ENCODE data around the gene CHCHD5. TPM values are rescaled to one million over a fixed set of nuclear protein-coding genes. Genes with fewer than 3 reads are reported as not detected.

Gene CHCHD5
- total RNA-seq, 1 donor from 2014 or later, result 12.9 TPM

DNA sequence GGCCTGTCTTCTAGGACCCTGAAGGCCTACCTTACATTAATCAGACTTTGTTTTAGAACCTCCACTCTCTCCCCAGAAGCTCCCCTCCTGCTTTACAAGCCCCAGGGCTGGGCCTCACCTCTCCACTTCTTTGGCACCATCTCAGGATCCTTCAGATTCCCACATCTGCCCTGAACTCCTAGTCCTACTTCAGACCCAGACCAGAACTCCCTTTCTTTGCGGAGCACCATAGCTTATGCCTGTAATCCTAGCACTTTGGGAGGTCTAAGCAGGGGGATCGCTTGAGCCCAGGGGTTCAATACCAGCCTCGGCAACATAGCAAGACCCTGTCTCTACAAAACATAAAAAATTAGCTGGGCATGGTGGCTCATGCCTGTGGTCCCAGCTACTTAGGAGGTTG is 991 bp downstream of the CHCHD5 start:
- Mint-ChIP-seq H3K4me3 (peak overlapping the region; percentile 98), H3K27me3 (ENCODE audit: insufficient read depth, low read depth) (peaks cover 4% of the 10 kb centered on the region), H3K27ac (peak overlapping the region; percentile 99), H3K4me1 (peaks cover 27% of the 10 kb centered on the region), H3K9me3 (no peaks in the 10 kb centered on the region), H3K36me3 (peaks cover 7% of the 10 kb centered on the region)
- Histone ChIP-seq H3K27me3 (no peaks in the 10 kb centered on the region), H3K4me1 (peaks cover 8% of the 10 kb centered on the region), H3K36me3 (no peaks in the 10 kb centered on the region), H3K9ac (no peak overlapping the region), H4K20me1 (ENCODE audit: low read depth) (no peaks in the 10 kb centered on the region), H3K27ac (no peak overlapping the region), H3F3A (ENCODE audit: low read depth) (peaks cover 30% of the 10 kb centered on the region), H3K4me3 (peak overlapping the region; percentile 70), H3K79me2 (ENCODE audit: low read depth) (peaks cover 9% of the 10 kb centered on the region), H3K4me2 (peak overlapping the region; percentile 87), H3K9me3 (ENCODE audit: low read depth) (no peaks in the 10 kb centered on the region), H2AFZ (replicated peaks) (no peak overlapping the region)
- DNase-seq (ENCODE audit: low spot score), result no peak
- no peak for TF ChIP-seq EZH2phosphoT487 (IDR thresholded peaks at IDR 0.05)
- TF ChIP-seq, protein P1, sequence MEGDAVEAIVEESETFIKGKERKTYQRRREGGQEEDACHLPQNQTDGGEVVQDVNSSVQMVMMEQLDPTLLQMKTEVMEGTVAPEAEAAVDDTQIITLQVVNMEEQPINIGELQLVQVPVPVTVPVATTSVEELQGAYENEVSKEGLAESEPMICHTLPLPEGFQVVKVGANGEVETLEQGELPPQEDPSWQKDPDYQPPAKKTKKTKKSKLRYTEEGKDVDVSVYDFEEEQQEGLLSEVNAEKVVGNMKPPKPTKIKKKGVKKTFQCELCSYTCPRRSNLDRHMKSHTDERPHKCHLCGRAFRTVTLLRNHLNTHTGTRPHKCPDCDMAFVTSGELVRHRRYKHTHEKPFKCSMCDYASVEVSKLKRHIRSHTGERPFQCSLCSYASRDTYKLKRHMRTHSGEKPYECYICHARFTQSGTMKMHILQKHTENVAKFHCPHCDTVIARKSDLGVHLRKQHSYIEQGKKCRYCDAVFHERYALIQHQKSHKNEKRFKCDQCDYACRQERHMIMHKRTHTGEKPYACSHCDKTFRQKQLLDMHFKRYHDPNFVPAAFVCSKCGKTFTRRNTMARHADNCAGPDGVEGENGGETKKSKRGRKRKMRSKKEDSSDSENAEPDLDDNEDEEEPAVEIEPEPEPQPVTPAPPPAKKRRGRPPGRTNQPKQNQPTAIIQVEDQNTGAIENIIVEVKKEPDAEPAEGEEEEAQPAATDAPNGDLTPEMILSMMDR (IDR thresholded peaks at IDR 0.05), result no peak

DNA sequence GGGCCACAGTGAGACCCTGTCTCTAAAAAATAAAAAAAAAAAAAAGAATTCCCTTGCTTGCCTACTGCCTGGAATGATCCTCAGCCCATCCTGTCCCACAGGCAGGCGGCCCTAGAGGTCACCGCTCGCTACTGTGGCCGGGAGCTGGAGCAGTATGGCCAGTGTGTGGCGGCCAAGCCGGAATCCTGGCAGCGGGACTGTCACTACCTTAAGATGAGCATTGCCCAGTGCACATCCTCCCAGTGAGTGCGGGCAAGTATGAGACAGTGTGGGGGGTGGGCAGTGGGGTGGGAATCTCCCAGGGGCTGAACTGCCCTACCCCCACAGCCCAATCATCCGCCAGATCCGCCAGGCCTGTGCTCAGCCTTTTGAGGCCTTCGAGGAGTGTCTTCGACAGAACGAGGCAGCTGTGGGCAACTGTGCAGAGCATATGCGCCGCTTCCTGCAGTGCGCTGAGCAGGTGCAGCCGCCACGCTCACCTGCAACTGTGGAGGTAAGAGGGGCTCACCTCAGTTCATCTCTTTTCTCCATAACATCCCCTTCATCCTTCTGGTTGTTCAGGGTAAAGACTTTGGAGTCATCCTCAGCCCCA is 1.6 kb downstream of the CHCHD5 start:
- peak overlapping the region; percentile 87 for H3K4me2 ChIP-seq
- H4K20me1 ChIP-seq (ENCODE audit: low read depth), result no peaks in the 10 kb centered on the region
- peaks cover 27% of the 10 kb centered on the region for H3K4me1 Mint-ChIP-seq
- TF ChIP-seq EZH2phosphoT487 (IDR thresholded peaks at IDR 0.05), result no peak
- TF ChIP-seq EZH2 (IDR thresholded peaks at IDR 0.05), result no peak
- TF ChIP-seq, protein P1 (IDR thresholded peaks at IDR 0.05), result no peak
- no peaks in the 10 kb centered on the region for H3K9me3 Mint-ChIP-seq
- no peak overlapping the region for H3K9ac ChIP-seq
- H3K4me1 ChIP-seq, result peaks cover 14% of the 10 kb centered on the region
- no peak overlapping the region for H3K4me3 ChIP-seq
- H3K27me3 ChIP-seq, result no peaks in the 10 kb centered on the region
- no peak overlapping the region for H3K27ac ChIP-seq
- peaks cover 32% of the 10 kb centered on the region for H3F3A ChIP-seq (ENCODE audit: low read depth)
- H3K36me3 ChIP-seq, result no peaks in the 10 kb centered on the region
- peaks cover 7% of the 10 kb centered on the region for H3K36me3 Mint-ChIP-seq
- H3K27me3 Mint-ChIP-seq (ENCODE audit: insufficient read depth, low read depth), result peaks cover 4% of the 10 kb centered on the region
- H2AFZ ChIP-seq (replicated peaks), result no peak overlapping the region
- peak overlapping the region; percentile 33 for H3K4me3 Mint-ChIP-seq
- no peak overlapping the region for H3K27ac Mint-ChIP-seq
- no peak for DNase-seq (ENCODE audit: low spot score)
- peaks cover 9% of the 10 kb centered on the region for H3K79me2 ChIP-seq (ENCODE audit: low read depth)
- no peaks in the 10 kb centered on the region for H3K9me3 ChIP-seq (ENCODE audit: low read depth)

DNA sequence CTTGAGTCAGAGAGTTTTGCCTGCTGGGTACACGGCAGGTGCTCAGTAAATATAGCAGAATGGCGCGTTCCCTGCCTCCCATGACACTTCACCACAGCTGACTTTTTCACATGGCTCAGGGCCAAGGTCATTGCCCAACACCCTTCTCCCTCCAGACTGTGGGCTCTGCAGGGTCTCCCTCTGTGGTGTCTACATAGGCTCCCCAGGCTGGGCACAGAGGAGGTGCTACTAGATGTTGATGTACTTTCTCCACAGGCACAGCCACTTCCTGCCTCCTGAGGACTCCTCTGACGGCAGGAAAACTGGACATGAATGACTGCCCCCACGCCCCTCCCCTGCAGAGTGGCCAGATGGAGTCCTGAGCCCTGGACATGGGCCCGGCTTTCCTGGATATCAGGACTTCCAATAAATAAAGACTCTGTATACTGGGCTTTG is 4.2 kb downstream of the CHCHD5 start:
- Mint-ChIP-seq H3K27me3 (ENCODE audit: insufficient read depth, low read depth) (peaks cover 4% of the 10 kb centered on the region), H3K4me1 (peaks cover 20% of the 10 kb centered on the region), H3K9me3 (no peaks in the 10 kb centered on the region), H3K4me3 (no peak overlapping the region), H3K36me3 (peaks cover 18% of the 10 kb centered on the region), H3K27ac (no peak overlapping the region)
- Histone ChIP-seq H4K20me1 (ENCODE audit: low read depth) (no peaks in the 10 kb centered on the region), H3K36me3 (no peaks in the 10 kb centered on the region), H3K4me3 (no peak overlapping the region), H3K27me3 (no peaks in the 10 kb centered on the region), H3K79me2 (ENCODE audit: low read depth) (peaks cover 5% of the 10 kb centered on the region), H3F3A (ENCODE audit: low read depth) (peaks cover 23% of the 10 kb centered on the region), H3K4me2 (no peak overlapping the region), H3K9me3 (ENCODE audit: low read depth) (no peaks in the 10 kb centered on the region), H3K9ac (no peak overlapping the region), H3K27ac (no peak overlapping the region), H2AFZ (replicated peaks) (no peak overlapping the region), H3K4me1 (peaks cover 13% of the 10 kb centered on the region)
- TF ChIP-seq EZH2phosphoT487 (IDR thresholded peaks at IDR 0.05) (no peak), EZH2 (IDR thresholded peaks at IDR 0.05) (no peak)
- TF ChIP-seq, protein P1 (IDR thresholded peaks at IDR 0.05), result no peak
- DNase-seq (ENCODE audit: low spot score), result no peak
